HFFc6 (cell line): ENCODE measurements around the gene PCF11. TPM values are rescaled to one million over a fixed set of nuclear protein-coding genes. Genes with fewer than 3 reads are reported as not detected.

Experiments used
- DNase-seq: peaks from one replicate; pipeline ENCODE4 v3.0.0-alpha.2; 2018
- H3K27ac Mint-ChIP-seq: 2 replicates; pipeline ENCODE4 v1.8.0; 2020; ENCODE audit warnings: mild to moderate bottlenecking, mixed read lengths
- H3K27me3 Mint-ChIP-seq: 2 replicates; pipeline ENCODE4 v1.8.0; 2021; ENCODE audit warnings: mild to moderate bottlenecking, moderate library complexity, mixed read lengths; ENCODE audit not compliant: insufficient read depth
- H3K36me3 Mint-ChIP-seq: 2 replicates; pipeline ENCODE4 v1.8.0; 2021; ENCODE audit warnings: low read depth, mixed read lengths
- H3K4me1 Mint-ChIP-seq: 2 replicates; pipeline ENCODE4 v1.8.0; 2020; ENCODE audit warnings: low read depth, mixed read lengths
- H3K4me3 Mint-ChIP-seq: 2 replicates; pipeline ENCODE4 v1.8.0; 2020; ENCODE audit warnings: mild to moderate bottlenecking, moderate library complexity, mixed read lengths
- H3K9me3 Mint-ChIP-seq: 2 replicates; pipeline ENCODE4 v1.8.0; 2020; ENCODE audit warnings: mild to moderate bottlenecking, mixed read lengths
- CTCF ChIP-seq: fragments of 200-600 bp; sonication (generic); IDR thresholded peaks from 2 replicates; pipeline ENCODE4 v1.5.0; 2021; ENCODE audit warnings: antibody characterized with exemption, mild to moderate bottlenecking
- total RNA-seq, 6 experiments: library from RNA; stranded (reverse); fragmentation: NEBNext Ultra II Directional; extraction: Animal tissue kit (Norgen Biotek cat#: 25700); gene quantifications; 2 replicates in 1 of 6; 3 replicates in 5 of 6; pipeline ENCODE4 v1.2.3, GENCODE V29; 2021

The PCF11 gene
- total RNA-seq, 6 experiments from 2014 or later: 22.4 to 26.6 (median 24.7) TPM

GRCh38 chr11:83140691-83141455 is 16.1 kb upstream of the PCF11 start:
- no peak for TF ChIP-seq CTCF
- Mint-ChIP-seq H3K4me3 (no peak overlapping the region), H3K36me3 (no peaks in the 10 kb centered on the region), H3K4me1 (no peaks in the 10 kb centered on the region), H3K27ac (no peak overlapping the region), H3K27me3 (peaks cover 2% of the 10 kb centered on the region), H3K9me3 (no peaks in the 10 kb centered on the region)
- DNase-seq: no peak

GRCh38 chr11:83147895-83148294 is 9.0 kb upstream of the PCF11 start:
- Mint-ChIP-seq H3K4me1 (peaks cover 21% of the 10 kb centered on the region), H3K27ac (no peak overlapping the region), H3K36me3 (no peaks in the 10 kb centered on the region), H3K4me3 (no peak overlapping the region), H3K27me3 (peaks cover 8% of the 10 kb centered on the region; the same call in 1 of the 2 replicates), H3K9me3 (no peaks in the 10 kb centered on the region)
- TF ChIP-seq CTCF: no peak
- no peak for DNase-seq

DNA sequence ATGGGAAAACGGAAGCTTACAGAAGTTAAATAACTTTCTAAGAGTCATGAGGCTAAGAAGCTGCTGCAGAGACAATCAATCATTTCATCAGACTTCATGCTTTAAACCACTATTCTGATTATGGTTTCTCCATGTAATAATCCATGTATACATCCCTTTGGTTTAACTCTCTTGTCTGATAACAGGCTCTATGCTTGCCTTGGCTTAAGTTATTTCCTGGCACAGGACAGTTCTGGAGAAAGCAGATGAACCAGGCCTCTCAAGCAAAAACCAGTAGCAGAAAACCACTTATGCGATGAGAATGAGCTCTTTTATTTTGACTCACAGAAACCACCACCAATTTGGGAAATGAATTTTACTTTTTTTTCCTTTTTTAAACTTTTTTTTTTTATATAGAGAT is 6.5 kb upstream of the PCF11 start:
- H3K4me3 Mint-ChIP-seq: no peak overlapping the region
- no peak for DNase-seq
- no peak for TF ChIP-seq CTCF
- no peaks in the 10 kb centered on the region for H3K9me3 Mint-ChIP-seq
- H3K27ac Mint-ChIP-seq: no peak overlapping the region
- peaks cover 25% of the 10 kb centered on the region for H3K4me1 Mint-ChIP-seq
- H3K27me3 Mint-ChIP-seq: peaks cover 8% of the 10 kb centered on the region; the same call in 1 of the 2 replicates
- H3K36me3 Mint-ChIP-seq: no peaks in the 10 kb centered on the region

DNA sequence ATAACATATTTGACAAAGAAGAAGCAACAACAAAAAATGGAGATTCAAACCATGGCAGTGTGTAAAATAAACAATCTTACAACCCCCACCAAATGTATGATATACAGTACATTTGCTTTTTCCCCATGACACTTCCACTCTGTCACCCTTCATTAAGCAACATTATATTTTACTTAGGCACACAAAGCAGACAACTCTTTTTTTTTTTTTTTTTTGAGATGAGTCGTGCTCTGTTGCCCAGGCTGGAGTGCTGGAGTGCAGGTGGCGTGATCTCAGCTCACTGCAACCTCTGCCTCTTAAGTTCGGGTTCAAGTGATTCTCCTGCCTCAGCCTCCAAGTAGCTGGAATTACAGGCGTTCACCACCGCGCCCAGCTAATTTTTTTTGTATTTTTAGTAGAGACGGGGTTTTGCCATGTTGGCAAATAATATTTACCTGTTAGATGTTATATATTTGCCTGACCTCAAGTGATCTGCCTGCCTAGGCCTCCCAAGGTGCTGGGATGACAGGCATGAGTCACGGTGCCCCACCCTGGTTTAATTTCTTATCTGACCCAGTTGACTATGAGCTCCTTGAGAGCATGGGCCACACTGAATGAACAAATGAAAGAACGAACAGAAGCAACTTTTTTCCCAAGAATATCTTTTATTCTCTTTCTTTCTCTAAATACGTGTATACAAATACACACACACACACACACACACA is 5.5 kb upstream of the PCF11 start:
- Mint-ChIP-seq H3K4me1 (peaks cover 26% of the 10 kb centered on the region), H3K36me3 (no peaks in the 10 kb centered on the region), H3K4me3 (no peak overlapping the region), H3K9me3 (no peaks in the 10 kb centered on the region), H3K27me3 (peaks cover 8% of the 10 kb centered on the region; the same call in 1 of the 2 replicates), H3K27ac (no peak overlapping the region)
- no peak for TF ChIP-seq CTCF
- DNase-seq: no peak

GRCh38 chr11:83152264-83152663 is 4.7 kb upstream of the PCF11 start:
- peaks cover 26% of the 10 kb centered on the region for H3K4me1 Mint-ChIP-seq
- no peaks in the 10 kb centered on the region for H3K9me3 Mint-ChIP-seq
- H3K36me3 Mint-ChIP-seq: peaks cover 4% of the 10 kb centered on the region
- H3K27me3 Mint-ChIP-seq: peaks cover 11% of the 10 kb centered on the region; the same call in 1 of the 2 replicates
- no peak overlapping the region for H3K4me3 Mint-ChIP-seq
- TF ChIP-seq CTCF: no peak
- H3K27ac Mint-ChIP-seq: no peak overlapping the region
- no peak for DNase-seq
